K562 (cell line): ENCODE results near the gene RAP1GDS1. TPM values are rescaled to one million over a fixed set of nuclear protein-coding genes. Genes with fewer than 3 reads are reported as not detected.

Experiments
- CEBPB ChIP-seq: fragments of 450-650 bp; IDR thresholded peaks from 2 replicates; pipeline ENCODE4 v1.6.1; 2016; ENCODE audit warnings: missing genetic modification characterization, missing compliant biosample characterization
- E2F1 ChIP-seq: sonication (generic); formaldehyde crosslinking; IDR thresholded peaks from 2 replicates; pipeline ENCODE4 v1.8.1; 2023; ENCODE audit warnings: mild to moderate bottlenecking, missing genetic modification reagents, moderate library complexity
- ELF1 ChIP-seq: fragments of 200-800 bp; sonication (Bioruptor generic); IDR thresholded peaks from 2 replicates; pipeline ENCODE4 v1.6.1; 2016; ENCODE audit warnings: missing genetic modification characterization, missing compliant biosample characterization
- LCOR ChIP-seq: sonication (generic); formaldehyde crosslinking; IDR thresholded peaks from 2 replicates; pipeline ENCODE4 v1.8.0; 2022; ENCODE audit warnings: mild to moderate bottlenecking, missing genetic modification reagents
- LEF1 ChIP-seq: fragments of 450-650 bp; IDR thresholded peaks from 2 replicates; pipeline ENCODE4 v1.6.1; 2016; ENCODE audit warnings: mild to moderate bottlenecking
- RCOR1 ChIP-seq, 2 experiments: IDR thresholded peaks; 2 replicates each; pipeline ENCODE4 v1.6.1; 2012; ENCODE audit warnings: low read depth in 2 of 2, low read length in 2 of 2, borderline replicate concordance in 1 of 2, improper control_type of control experiment in 1 of 2
- SP2 ChIP-seq: IDR thresholded peaks from 2 replicates; pipeline ENCODE4 v1.6.1; 2011; ENCODE audit warnings: mild to moderate bottlenecking, low read depth, low read length, moderate library complexity; ENCODE audit not compliant: poor library complexity, severe bottlenecking; ENCODE audit errors: extremely low read depth
- SRF ChIP-seq, 2 experiments: fragments of 250-450, 450-650 bp in 1 of 2; sonication (Bioruptor Pico) in 1 of 2; sonication (generic) in 1 of 2; formaldehyde crosslinking; IDR thresholded peaks; 2 replicates each; pipeline versions ENCODE4 v1.5.0 to v1.5.1; 2020 to 2022; ENCODE audit warnings: mild to moderate bottlenecking in 1 of 2, missing genetic modification reagents in 1 of 2
- ZNF431 ChIP-seq: sonication (generic); formaldehyde crosslinking; IDR thresholded peaks from 2 replicates; pipeline ENCODE4 v1.8.0; 2022; ENCODE audit warnings: mild to moderate bottlenecking, missing genetic modification reagents
- ZNF584 ChIP-seq: fragments of 200-800 bp; sonication (Bioruptor generic); IDR thresholded peaks from 2 replicates; pipeline ENCODE4 v1.6.1; 2016; ENCODE audit warnings: low read depth, mild to moderate bottlenecking, missing genetic modification characterization, missing compliant biosample characterization
- ZNF639 ChIP-seq, 2 experiments: fragments of 200-800 bp in 1 of 2; sonication (Bioruptor generic) in 1 of 2; sonication (generic) in 1 of 2; formaldehyde crosslinking in 1 of 2; IDR thresholded peaks in 1 of 2; conservative IDR thresholded peaks in 1 of 2; 2 replicates each; pipeline versions ENCODE4 v1.5.0 to v1.6.1; 2016 to 2020; ENCODE audit warnings: missing compliant biosample characterization in 1 of 2, missing genetic modification characterization in 1 of 2, missing genetic modification reagents in 1 of 2
- polyA plus RNA-seq, 8 experiments: library from polyadenylated mRNA; depleted of rRNA in 4 of 8; stranded (reverse) in 5 of 8; unstranded in 3 of 8; fragments of >200 nt; fragmentation: Nextera tagmentation in 2 of 8; fragmentation: Illumina TruSeq in 1 of 8; extraction: Ambion mirVana in 2 of 8; extraction: Trizol in 1 of 8; gene quantifications; 2 replicates each; pipeline versions ENCODE4 v1.2.1 to v1.2.3, GENCODE V29; 2011 to 2014; ENCODE audit warnings: inconsistent platforms in 1 of 8, missing spikeins in 1 of 8
- total RNA-seq, 7 experiments: library from RNA; depleted of rRNA in 6 of 7; stranded (reverse); fragments of >200 nt in 6 of 7; fragmentation: Illumina TruSeq in 2 of 7; extraction: Trizol in 2 of 7; gene quantifications; 2 replicates each; pipeline versions ENCODE4 v1.2.1 to v1.2.3, GENCODE V29; 2011 to 2021; ENCODE audit warnings: low replicate concordance in 1 of 7

The RAP1GDS1 gene
- total and polyA plus RNA-seq, 9 of the 15 experiments (the other 6 are each of a cell fraction or from before 2014, with no cell fraction given), result 27.2 to 55.6 (median 31.5) TPM

- no peak for TF ChIP-seq SP2
- peak in 1 of 2 experiments; percentile 25; a peak in 1 of 4 replicates for TF ChIP-seq RCOR1 (IDR thresholded peaks at IDR 0.05; ENCODE audit: borderline replicate concordance in 1 of 2, low read depth in 2 of 2, low read length in 2 of 2)
- no peak for TF ChIP-seq ZNF584 (CRISPR knock-in tag)
- TF ChIP-seq SRF (CRISPR knock-in tag; IDR thresholded peaks at IDR 0.05), result peak in 1 of 2 experiments; percentile 80; a peak in 2 of 4 replicates
- TF ChIP-seq LCOR (CRISPR knock-in tag), result peak; percentile 84
- TF ChIP-seq CEBPB (tag), result peak; percentile 97
- no peak for TF ChIP-seq ZNF639 (CRISPR knock-in tag; conservative IDR thresholded peaks at IDR 0.05 in 1 of 2, IDR thresholded peaks at IDR 0.05 in 1 of 2)
- no peak for TF ChIP-seq ELF1 (tag)
- TF ChIP-seq E2F1 (CRISPR knock-in tag), result no peak
- TF ChIP-seq LEF1, result peak; percentile 22; the same call in 1 of the 2 replicates
- no peak for TF ChIP-seq ZNF431 (CRISPR knock-in tag)
Measured at GRCh38 chr4:98232202-98232601, 29.0 kb upstream of the RAP1GDS1 start (continued).
